Neural progenitor cell (in vitro differentiated cells): ENCODE measurements around the gene MYO1E. TPM values are rescaled to one million over a fixed set of nuclear protein-coding genes. Genes with fewer than 3 reads are reported as not detected.

Experiments
- DNase-seq: peaks from one replicate; pipeline ENCODE4 v3.0.0-alpha.2; 2016; ENCODE audit warnings: low spot score
- H2AFZ ChIP-seq: fragments of 200-600 bp; sonication (generic); replicated peaks from 2 replicates; pipeline ENCODE4 v1.6.1; 2016; ENCODE audit warnings: antibody characterized with exemption
- H3F3A ChIP-seq: fragments of 200-600 bp; sonication (generic); 2 replicates; pipeline ENCODE4 v1.6.1; 2016; ENCODE audit warnings: antibody characterized with exemption, low read depth
- H3K27ac ChIP-seq: fragments of 200-600 bp; sonication (generic); 2 replicates; pipeline ENCODE4 v1.5.1; 2016; ENCODE audit warnings: mild to moderate bottlenecking
- H3K27me3 ChIP-seq: fragments of 200-600 bp; sonication (generic); 2 replicates; pipeline ENCODE4 v1.6.1; 2016; ENCODE audit warnings: mild to moderate bottlenecking, moderate library complexity
- H3K36me3 ChIP-seq: fragments of 200-600 bp; sonication (generic); 2 replicates; pipeline ENCODE4 v1.5.1; 2016
- H3K4me1 ChIP-seq: fragments of 200-600 bp; sonication (generic); 2 replicates; pipeline ENCODE4 v1.6.1; 2016; ENCODE audit warnings: mixed run types
- H3K4me2 ChIP-seq: fragments of 200-600 bp; sonication (generic); 2 replicates; pipeline ENCODE4 v1.6.1; 2016
- H3K4me3 ChIP-seq: fragments of 200-600 bp; sonication (generic); 2 replicates; pipeline ENCODE4 v1.5.1; 2016
- H3K79me2 ChIP-seq: fragments of 200-600 bp; sonication (generic); 2 replicates; pipeline ENCODE4 v1.6.1; 2016; ENCODE audit warnings: low read depth
- H3K9ac ChIP-seq: fragments of 200-600 bp; sonication (generic); 2 replicates; pipeline ENCODE4 v1.6.1; 2016
- H3K9me3 ChIP-seq: fragments of 200-600 bp; sonication (generic); 2 replicates; pipeline ENCODE4 v1.5.1; 2016; ENCODE audit warnings: low read depth
- H4K20me1 ChIP-seq: fragments of 200-600 bp; sonication (generic); 2 replicates; pipeline ENCODE4 v1.6.1; 2016; ENCODE audit warnings: low read depth
- H3K27ac Mint-ChIP-seq: 3 replicates; pipeline ENCODE4 v1.8.0; 2021; ENCODE audit warnings: mixed read lengths
- H3K27me3 Mint-ChIP-seq: 2 replicates; pipeline ENCODE4 v1.8.0; 2022; ENCODE audit warnings: low read depth, mild to moderate bottlenecking, inconsistent platforms, moderate library complexity, mixed read lengths; ENCODE audit not compliant: insufficient read depth
- H3K36me3 Mint-ChIP-seq: 3 replicates; pipeline ENCODE4 v1.8.0; 2021; ENCODE audit warnings: mixed read lengths
- H3K4me1 Mint-ChIP-seq: 3 replicates; pipeline ENCODE4 v1.8.0; 2021; ENCODE audit warnings: mixed read lengths
- H3K4me3 Mint-ChIP-seq: 3 replicates; pipeline ENCODE4 v1.8.0; 2021; ENCODE audit warnings: mild to moderate bottlenecking, moderate library complexity, mixed read lengths
- H3K9me3 Mint-ChIP-seq: 3 replicates; pipeline ENCODE4 v1.8.0; 2020; ENCODE audit warnings: mixed read lengths
- EZH2 ChIP-seq: fragments of 200-600 bp; sonication (generic); IDR thresholded peaks from 2 replicates; pipeline ENCODE4 v1.6.1; 2017; ENCODE audit warnings: antibody characterized with exemption, mild to moderate bottlenecking, moderate library complexity
- EZH2phosphoT487 ChIP-seq: fragments of 200-600 bp; sonication (generic); IDR thresholded peaks from 2 replicates; pipeline ENCODE4 v1.6.1; 2017; ENCODE audit warnings: antibody characterized with exemption
- total RNA-seq: library from RNA; depleted of rRNA; stranded (reverse); fragments of >200 nt; gene quantifications from 2 replicates; pipeline ENCODE4 v1.2.3, GENCODE V29; 2015; ENCODE audit warnings: low replicate concordance
- TF ChIP-seq, protein P1 (sequence below): fragments of 200-600 bp; sonication (generic); IDR thresholded peaks from 2 replicates; pipeline ENCODE4 v1.5.1; 2017; ENCODE audit warnings: antibody characterized with exemption, mild to moderate bottlenecking

Gene MYO1E
- total RNA-seq, 1 donor from 2014 or later, result 49.7 TPM

DNA sequence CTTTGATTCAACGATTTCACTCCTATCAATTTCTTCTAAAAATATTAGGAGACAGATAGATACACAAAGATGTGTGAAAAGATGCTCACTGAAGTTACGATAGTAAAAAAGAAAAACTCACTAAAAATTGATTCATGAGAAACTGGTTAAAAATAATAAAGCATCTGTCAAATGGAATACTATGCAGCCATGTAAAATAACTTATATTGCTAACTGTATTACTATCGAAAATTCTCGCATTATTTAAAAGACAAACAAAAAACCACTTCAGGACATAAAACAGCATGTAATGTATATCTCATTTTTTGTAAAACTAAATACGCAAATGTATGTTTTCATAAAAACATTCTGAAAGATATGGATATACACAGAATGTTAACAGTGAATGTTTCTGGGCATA, 199.5 kb downstream of the MYO1E start:
- Mint-ChIP-seq H3K27me3 (no peaks in the 10 kb centered on the region), H3K36me3 (peaks cover 12% of the 10 kb centered on the region), H3K9me3 (no peaks in the 10 kb centered on the region), H3K27ac (no peak overlapping the region), H3K4me3 (no peak overlapping the region), H3K4me1 (peaks cover 25% of the 10 kb centered on the region)
- H3K4me3 ChIP-seq, result no peak overlapping the region
- H4K20me1 ChIP-seq, result no peaks in the 10 kb centered on the region
- H3K9me3 ChIP-seq, result no peaks in the 10 kb centered on the region
- no peak for DNase-seq
- no peaks in the 10 kb centered on the region for H3K79me2 ChIP-seq
- TF ChIP-seq, protein P1, sequence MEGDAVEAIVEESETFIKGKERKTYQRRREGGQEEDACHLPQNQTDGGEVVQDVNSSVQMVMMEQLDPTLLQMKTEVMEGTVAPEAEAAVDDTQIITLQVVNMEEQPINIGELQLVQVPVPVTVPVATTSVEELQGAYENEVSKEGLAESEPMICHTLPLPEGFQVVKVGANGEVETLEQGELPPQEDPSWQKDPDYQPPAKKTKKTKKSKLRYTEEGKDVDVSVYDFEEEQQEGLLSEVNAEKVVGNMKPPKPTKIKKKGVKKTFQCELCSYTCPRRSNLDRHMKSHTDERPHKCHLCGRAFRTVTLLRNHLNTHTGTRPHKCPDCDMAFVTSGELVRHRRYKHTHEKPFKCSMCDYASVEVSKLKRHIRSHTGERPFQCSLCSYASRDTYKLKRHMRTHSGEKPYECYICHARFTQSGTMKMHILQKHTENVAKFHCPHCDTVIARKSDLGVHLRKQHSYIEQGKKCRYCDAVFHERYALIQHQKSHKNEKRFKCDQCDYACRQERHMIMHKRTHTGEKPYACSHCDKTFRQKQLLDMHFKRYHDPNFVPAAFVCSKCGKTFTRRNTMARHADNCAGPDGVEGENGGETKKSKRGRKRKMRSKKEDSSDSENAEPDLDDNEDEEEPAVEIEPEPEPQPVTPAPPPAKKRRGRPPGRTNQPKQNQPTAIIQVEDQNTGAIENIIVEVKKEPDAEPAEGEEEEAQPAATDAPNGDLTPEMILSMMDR, result no peak
- H3K4me2 ChIP-seq, result no peak overlapping the region
- no peak overlapping the region for H2AFZ ChIP-seq
- H3F3A ChIP-seq, result no peaks in the 10 kb centered on the region
- H3K36me3 ChIP-seq, result no peaks in the 10 kb centered on the region
- H3K27ac ChIP-seq, result no peak overlapping the region
- H3K9ac ChIP-seq, result no peak overlapping the region
- no peaks in the 10 kb centered on the region for H3K4me1 ChIP-seq
- H3K27me3 ChIP-seq, result no peaks in the 10 kb centered on the region

- no peaks in the 10 kb centered on the region for H3K4me1 ChIP-seq
- Mint-ChIP-seq H3K27me3 (no peaks in the 10 kb centered on the region), H3K4me3 (no peak overlapping the region), H3K4me1 (peaks cover 25% of the 10 kb centered on the region), H3K9me3 (no peaks in the 10 kb centered on the region), H3K36me3 (peaks cover 7% of the 10 kb centered on the region), H3K27ac (no peak overlapping the region)
- H3K9me3 ChIP-seq, result no peaks in the 10 kb centered on the region
- H3K4me3 ChIP-seq, result no peak overlapping the region
- TF ChIP-seq EZH2phosphoT487, result no peak
- TF ChIP-seq, protein P1, result peak; percentile 9
- no peaks in the 10 kb centered on the region for H3F3A ChIP-seq
- H3K4me2 ChIP-seq, result no peak overlapping the region
- H3K27me3 ChIP-seq, result no peaks in the 10 kb centered on the region
- H3K27ac ChIP-seq, result no peak overlapping the region
- no peak overlapping the region for H2AFZ ChIP-seq
- no peak overlapping the region for H3K9ac ChIP-seq
- no peaks in the 10 kb centered on the region for H3K79me2 ChIP-seq
- DNase-seq, result no peak
- H3K36me3 ChIP-seq, result no peaks in the 10 kb centered on the region
- H4K20me1 ChIP-seq, result no peaks in the 10 kb centered on the region
These were observed 200.3 kb downstream of the MYO1E start for GRCh38 chr15:59172289-59172901.

GRCh38 chr15:59171067-59171397, 201.6 kb downstream of the MYO1E start:
- H3K27me3 Mint-ChIP-seq, result no peaks in the 10 kb centered on the region
- no peaks in the 10 kb centered on the region for H3K9me3 ChIP-seq
- H3K27ac ChIP-seq, result no peak overlapping the region
- no peaks in the 10 kb centered on the region for H3F3A ChIP-seq
- TF ChIP-seq EZH2 (no peak), EZH2phosphoT487 (no peak)
- TF ChIP-seq, protein P1, result no peak
- H3K9me3 Mint-ChIP-seq, result no peaks in the 10 kb centered on the region
- H3K4me3 Mint-ChIP-seq, result no peak overlapping the region
- no peak overlapping the region for H3K27ac Mint-ChIP-seq
- H3K9ac ChIP-seq, result no peak overlapping the region
- no peak for DNase-seq
- H2AFZ ChIP-seq, result no peak overlapping the region
- H3K79me2 ChIP-seq, result no peaks in the 10 kb centered on the region
- H3K4me2 ChIP-seq, result no peak overlapping the region
- H3K4me3 ChIP-seq, result no peak overlapping the region
- H3K36me3 ChIP-seq, result no peaks in the 10 kb centered on the region
- H3K4me1 ChIP-seq, result no peaks in the 10 kb centered on the region
- H3K4me1 Mint-ChIP-seq, result peaks cover 25% of the 10 kb centered on the region
- H4K20me1 ChIP-seq, result no peaks in the 10 kb centered on the region
- H3K36me3 Mint-ChIP-seq, result peaks cover 10% of the 10 kb centered on the region
- H3K27me3 ChIP-seq, result no peaks in the 10 kb centered on the region
